Omental fat pad (tissue), 4 donors: ENCODE measurements around the gene A3GALT2. TPM values are rescaled to one million over a fixed set of nuclear protein-coding genes. Genes with fewer than 3 reads are reported as not detected.
A peak's percentile ranks its signal among the peaks of the same experiment; 100 is the strongest.

Source experiments
- ATAC-seq: fragments of 150-250 bp; one replicate; pipeline ENCODE4 v1.9.1; 2016; ENCODE audit warnings: mild to moderate bottlenecking, moderate library complexity; ENCODE audit not compliant: low FRiP score
- DNase-seq: peaks from one replicate; pipeline ENCODE4 v3.0.0-alpha.2; 2019; ENCODE audit warnings: low spot score
- CTCF ChIP-seq, 3 donors: fragments of 450-650 bp; IDR thresholded peaks; one replicate each; pipeline ENCODE4 v1.5.1; 2016 to 2017; ENCODE audit warnings: antibody characterized with exemption in 3 of 3, mild to moderate bottlenecking in 3 of 3, moderate library complexity in 2 of 3
- total RNA-seq, 4 donors: library from RNA; depleted of rRNA; stranded (reverse); fragments of >200 nt; gene quantifications; one replicate each; pipeline ENCODE4 v1.1.0, GENCODE V29; 2016

The A3GALT2 gene
- total RNA-seq, 4 donors from 2014 or later, result not detected

- no peak for DNase-seq
- ATAC-seq, result no peak
- TF ChIP-seq CTCF (IDR thresholded peaks at IDR 0.05), result no peak
Observed at GRCh38 chr1:33330361-33330890, 9.5 kb upstream of the A3GALT2 start.

GRCh38 chr1:33329600-33330305 lies 8.9 kb upstream of the A3GALT2 start:
- ATAC-seq (no peak), DNase-seq (no peak)
- TF ChIP-seq CTCF (IDR thresholded peaks at IDR 0.05), result no peak

GRCh38 chr1:33328817-33329216 lies 7.9 kb upstream of the A3GALT2 start:
- ATAC-seq, result no peak
- no peak for TF ChIP-seq CTCF (IDR thresholded peaks at IDR 0.05)
- no peak for DNase-seq

GRCh38 chr1:33327587-33328325 lies 6.9 kb upstream of the A3GALT2 start:
- ATAC-seq, result peak; percentile 53
- DNase-seq, result no peak
- no peak for TF ChIP-seq CTCF (IDR thresholded peaks at IDR 0.05)

GRCh38 chr1:33326785-33327184 lies 5.9 kb upstream of the A3GALT2 start:
- ATAC-seq (no peak), DNase-seq (no peak)
- no peak for TF ChIP-seq CTCF (IDR thresholded peaks at IDR 0.05)

- ATAC-seq (no peak), DNase-seq (no peak)
- no peak for TF ChIP-seq CTCF (IDR thresholded peaks at IDR 0.05)
Observed at GRCh38 chr1:33324677-33325575, 4.0 kb upstream of the A3GALT2 start.
